ENCODE results near the gene CAMK1D.
"Not testable (repeated sequence)": the region's sequence is repeated elsewhere in the genome, so short reads cannot be mapped to it uniquely, and the experiment has no call there.

CAMK1D gene

GRCh38 chr10:12801214-12802087 is 452.1 kb downstream of the CAMK1D start:
- DNase-seq, result no peak

- DNase-seq, result no peak
Observed at GRCh38 chr10:12803776-12804175, 454.4 kb downstream of the CAMK1D start.

GRCh38 chr10:12806228-12807095 is 457.1 kb downstream of the CAMK1D start:
- DNase-seq, result no peak

GRCh38 chr10:12807096-12807755 is 457.9 kb downstream of the CAMK1D start:
- no peak for DNase-seq

- no peak for DNase-seq
Observed at GRCh38 chr10:12808014-12808613, 458.8 kb downstream of the CAMK1D start.

- not testable (repeated sequence) for DNase-seq
Observed at GRCh38 chr10:12810046-12810445, 460.7 kb downstream of the CAMK1D start.

GRCh38 chr10:12811826-12812225 is 462.5 kb downstream of the CAMK1D start:
- DNase-seq, result no peak

- DNase-seq, result no peak
Observed at GRCh38 chr10:12812571-12812970, 463.2 kb downstream of the CAMK1D start.

- no peak for DNase-seq
Observed at GRCh38 chr10:12814166-12814565, 464.8 kb downstream of the CAMK1D start.

- no peak for DNase-seq
Observed at GRCh38 chr10:12819071-12819470, 469.7 kb downstream of the CAMK1D start.

- DNase-seq, result no peak
Observed at GRCh38 chr10:12819656-12820055, 470.3 kb downstream of the CAMK1D start.

GRCh38 chr10:12822126-12822892 is 473.0 kb downstream of the CAMK1D start:
- DNase-seq, result no peak

- DNase-seq, result no peak
Observed at GRCh38 chr10:12822893-12823170, 473.5 kb downstream of the CAMK1D start.

GRCh38 chr10:12823328-12823727 is 474.0 kb downstream of the CAMK1D start:
- no peak for DNase-seq

- DNase-seq, result no peak
Observed at GRCh38 chr10:12825260-12825849, 476.0 kb downstream of the CAMK1D start.

- DNase-seq, result no peak
Observed at GRCh38 chr10:12826800-12827372, 477.5 kb downstream of the CAMK1D start.

- DNase-seq, result no peak
Observed at GRCh38 chr10:12828736-12829135, 479.4 kb downstream of the CAMK1D start.

- no peak for DNase-seq
Observed at GRCh38 chr10:12829831-12830390, 480.6 kb downstream of the CAMK1D start.

- DNase-seq, result no peak
Observed at GRCh38 chr10:12832096-12832495, 482.7 kb downstream of the CAMK1D start.

- DNase-seq, result no peak
Observed at GRCh38 chr10:12833451-12833850, 484.1 kb downstream of the CAMK1D start.

GRCh38 chr10:12834116-12834665 is 484.8 kb downstream of the CAMK1D start:
- DNase-seq, result no peak
